ENCODE measurements around the gene EXOC3L1. TPM values are rescaled to one million over a fixed set of nuclear protein-coding genes. Genes with fewer than 3 reads are reported as not detected.

Gene EXOC3L1, protein sequence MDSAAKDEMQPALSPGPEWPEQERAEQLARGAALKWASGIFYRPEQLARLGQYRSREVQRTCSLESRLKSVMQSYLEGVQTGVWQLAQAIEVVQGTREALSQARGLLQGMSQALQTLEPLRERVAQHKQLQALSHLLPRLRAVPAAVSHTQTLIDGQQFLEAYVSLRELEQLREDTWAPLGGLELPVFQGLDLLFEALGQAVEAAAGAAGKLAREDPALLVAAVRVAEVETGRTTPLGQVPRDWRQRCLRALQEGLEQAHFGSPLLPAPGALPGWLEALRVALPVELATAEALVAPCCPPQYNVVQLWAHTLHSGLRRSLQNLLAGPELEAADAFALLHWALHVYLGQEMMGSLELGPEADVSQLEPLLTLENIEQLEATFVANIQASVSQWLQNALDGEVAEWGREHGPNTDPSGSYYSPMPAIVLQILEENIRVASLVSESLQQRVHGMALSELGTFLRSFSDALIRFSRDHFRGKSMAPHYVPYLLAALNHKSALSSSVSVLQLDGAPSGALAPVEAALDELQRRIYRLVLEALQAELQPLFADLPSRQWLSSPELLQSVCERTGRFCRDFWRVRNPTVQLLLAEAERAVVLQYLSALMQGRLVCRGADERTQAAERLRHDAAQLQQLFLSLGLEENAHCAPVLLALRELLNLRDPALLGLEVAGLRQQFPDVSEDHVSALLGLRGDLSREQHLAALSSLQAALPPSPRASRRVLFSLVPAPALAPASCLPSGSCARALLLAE
- polyA plus RNA-seq: 10 to 100 TPM in 1 of 3 donors, 1 to 10 TPM in 2; 3.1 to 14.4 (median 9.4) TPM

DNA sequence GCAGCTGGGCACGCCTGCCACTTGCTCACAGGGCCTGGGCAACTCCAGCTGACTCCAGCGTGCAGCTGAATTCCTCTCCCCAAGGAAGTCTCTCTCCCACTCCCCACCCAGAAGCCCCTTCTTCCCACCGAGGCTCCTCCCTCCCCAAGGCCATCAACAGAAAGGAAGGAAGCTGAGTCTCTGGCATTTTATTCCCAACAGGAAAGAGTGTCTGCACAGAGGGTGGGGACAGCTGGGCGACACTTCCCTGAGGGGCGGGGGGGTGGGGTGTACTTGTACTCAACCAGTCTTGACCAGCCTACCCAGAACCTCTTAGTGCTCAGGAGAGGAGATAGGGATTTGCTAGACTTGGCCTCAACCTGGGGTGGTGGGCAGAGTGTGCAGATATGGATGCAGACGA lies at the start of gene EXOC3L1:
EXOC3L1 (minus strand) TSS at position 96 of the 400 bp plus-strand sequence. CDS start 460 bp downstream, outside the sequence.
- 31 to 40% (median 39%) methylated on average over 6 of the region's 6 CpGs for WGBS, 3 donors
- H3K27ac ChIP-seq (ENCODE audit: low read depth, low read length): no peak within 1 kb of the TSS

DNA sequence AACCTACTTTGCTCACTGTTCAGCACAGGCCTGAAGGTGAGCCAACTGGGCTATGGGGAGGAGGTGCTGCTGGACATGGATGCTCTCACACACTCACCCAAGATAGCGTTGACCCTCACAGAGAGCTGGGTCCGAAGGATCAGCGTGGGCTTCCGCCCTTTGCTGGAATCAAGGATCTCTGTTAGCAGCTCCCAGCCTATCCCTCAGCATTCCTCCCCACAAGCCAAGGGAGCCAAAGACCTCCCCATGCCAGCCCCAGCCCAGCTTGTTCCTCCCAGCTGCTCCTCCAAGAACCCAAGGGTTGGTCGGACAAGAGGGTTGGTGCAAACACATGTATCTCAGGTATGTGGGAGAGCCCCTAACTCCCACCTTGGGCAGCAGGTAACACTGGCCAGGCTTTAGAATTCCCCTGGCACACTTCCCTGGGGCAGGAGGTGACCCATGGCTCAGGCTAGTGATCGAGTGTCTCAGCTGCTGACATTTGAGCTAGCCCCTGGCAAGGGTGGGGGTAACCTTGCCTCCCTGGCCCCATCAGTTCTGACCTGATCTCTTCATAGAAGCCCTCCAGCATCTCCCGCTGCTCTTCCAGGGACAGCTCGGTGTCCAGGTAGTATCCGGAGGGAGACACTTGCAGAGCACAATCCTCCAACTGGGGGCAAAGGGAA lies 49.0 kb upstream of the EXOC3L1 start:
- no peak overlapping the region for H3K27ac ChIP-seq (ENCODE audit: low read depth, low read length)
- 89 to 95% (median 89%) methylated on average over 9 of the region's 9 CpGs for WGBS, 3 donors

DNA sequence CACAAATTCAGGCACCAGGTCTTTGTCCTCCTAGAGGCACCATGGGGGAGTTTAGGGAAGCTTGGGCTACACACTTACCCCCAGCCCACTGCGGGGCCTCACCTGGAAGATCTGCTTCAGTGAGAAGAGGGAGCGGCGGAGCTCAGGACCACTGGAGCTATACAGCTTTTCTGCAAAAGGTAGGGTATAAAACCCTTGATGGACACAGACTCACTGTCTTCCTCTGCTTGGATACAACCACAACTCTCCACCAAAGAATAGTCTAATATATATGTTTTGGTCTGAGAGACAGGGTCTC lies 48.3 kb upstream of the EXOC3L1 start:
- H3K27ac ChIP-seq (ENCODE audit: low read depth, low read length): no peak overlapping the region
- 95 to 97% (median 96%) methylated on average over 3 of the region's 3 CpGs for WGBS, 3 donors

DNA sequence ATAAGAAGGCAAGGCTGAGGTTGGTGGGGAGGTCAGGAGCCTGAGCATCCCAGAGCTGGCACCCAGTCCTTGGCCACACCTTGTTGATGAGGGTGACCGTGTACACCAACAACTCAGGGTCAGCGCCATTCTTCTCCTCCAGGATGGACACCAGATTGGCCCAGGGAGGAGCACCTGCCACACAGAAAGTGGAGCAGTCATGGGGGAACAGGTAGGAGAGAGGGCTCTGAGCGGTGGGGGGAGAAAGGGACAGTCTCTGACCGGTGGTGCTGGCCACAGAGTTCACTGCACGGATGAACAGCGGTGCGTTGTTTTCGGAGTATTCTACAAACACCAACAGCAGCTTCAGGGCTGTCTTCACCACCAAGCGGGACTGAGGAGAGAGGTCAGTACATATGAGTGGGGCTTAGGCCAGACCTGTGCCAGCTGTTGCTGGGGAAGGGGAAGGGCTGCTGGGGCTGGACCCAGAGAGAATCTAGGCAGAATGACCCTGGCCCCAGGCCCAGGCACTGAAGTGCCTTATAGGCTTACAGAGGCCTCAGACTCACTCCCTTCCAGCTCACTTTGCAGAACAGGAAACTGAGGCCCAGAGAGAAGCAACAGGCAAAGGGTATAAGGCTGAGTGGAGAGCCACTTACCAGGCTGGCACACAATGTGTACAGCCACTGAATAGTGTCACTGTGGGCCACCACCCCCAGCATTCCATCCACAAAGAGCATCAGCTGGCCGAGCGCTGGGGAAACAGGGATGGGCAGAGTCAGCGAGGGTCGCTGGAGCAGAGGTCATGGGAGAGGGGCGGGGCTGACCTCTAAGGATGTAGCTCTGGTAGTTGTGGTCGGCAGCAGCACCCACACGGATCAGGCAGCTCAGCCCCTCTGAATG lies 47.7 kb upstream of the EXOC3L1 start:
- H3K27ac ChIP-seq (ENCODE audit: low read depth, low read length): no peak overlapping the region
- WGBS, 3 donors: 83 to 84% (median 83%) methylated on average over 16 of the region's 16 CpGs

DNA sequence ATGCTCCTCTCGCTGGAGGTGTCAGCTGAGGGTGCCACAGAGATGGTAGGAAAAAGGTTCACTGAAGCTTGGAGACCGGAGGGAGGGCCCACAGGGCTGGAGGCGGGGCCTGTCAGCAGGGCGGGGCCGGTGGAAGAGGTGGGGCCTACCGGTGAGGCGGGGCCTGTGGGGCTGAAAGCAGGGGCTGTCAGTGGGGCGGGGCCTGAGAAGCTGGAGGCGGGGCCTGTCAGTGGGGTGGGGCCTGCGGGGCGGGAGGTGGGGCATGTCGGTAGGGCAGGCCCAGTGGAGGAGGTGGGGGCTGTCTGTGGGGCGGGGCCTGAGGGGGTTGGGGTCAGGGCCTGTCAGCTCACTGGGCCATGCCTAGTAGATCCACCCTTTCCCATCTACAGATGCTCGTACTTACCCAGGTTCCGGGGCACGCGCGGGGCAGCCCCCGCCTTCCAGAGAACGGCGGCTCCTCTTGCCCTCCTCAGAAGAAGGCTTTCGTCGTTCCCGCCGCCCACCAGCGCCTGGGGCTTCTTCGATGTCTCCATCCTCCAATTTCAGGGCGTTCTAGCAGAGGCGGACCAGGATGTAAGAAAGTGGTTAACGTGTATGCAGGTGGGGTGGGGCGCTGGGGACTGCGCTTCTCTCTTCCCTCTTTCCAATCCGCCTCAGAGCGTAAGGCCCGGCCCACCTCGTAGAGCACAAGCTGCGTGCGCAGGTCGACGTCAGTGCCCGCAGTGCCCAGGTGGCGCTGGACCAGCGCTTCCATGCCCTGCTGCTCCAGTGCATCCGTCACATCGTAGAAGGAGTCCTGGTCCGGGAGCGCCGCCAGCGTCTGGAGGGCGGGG lies 46.8 kb upstream of the EXOC3L1 start:
- no peak overlapping the region for H3K27ac ChIP-seq (ENCODE audit: low read depth, low read length)
- WGBS, 3 donors: 82 to 85% (median 84%) methylated on average over 46 to 50 of the region's 50 CpGs

DNA sequence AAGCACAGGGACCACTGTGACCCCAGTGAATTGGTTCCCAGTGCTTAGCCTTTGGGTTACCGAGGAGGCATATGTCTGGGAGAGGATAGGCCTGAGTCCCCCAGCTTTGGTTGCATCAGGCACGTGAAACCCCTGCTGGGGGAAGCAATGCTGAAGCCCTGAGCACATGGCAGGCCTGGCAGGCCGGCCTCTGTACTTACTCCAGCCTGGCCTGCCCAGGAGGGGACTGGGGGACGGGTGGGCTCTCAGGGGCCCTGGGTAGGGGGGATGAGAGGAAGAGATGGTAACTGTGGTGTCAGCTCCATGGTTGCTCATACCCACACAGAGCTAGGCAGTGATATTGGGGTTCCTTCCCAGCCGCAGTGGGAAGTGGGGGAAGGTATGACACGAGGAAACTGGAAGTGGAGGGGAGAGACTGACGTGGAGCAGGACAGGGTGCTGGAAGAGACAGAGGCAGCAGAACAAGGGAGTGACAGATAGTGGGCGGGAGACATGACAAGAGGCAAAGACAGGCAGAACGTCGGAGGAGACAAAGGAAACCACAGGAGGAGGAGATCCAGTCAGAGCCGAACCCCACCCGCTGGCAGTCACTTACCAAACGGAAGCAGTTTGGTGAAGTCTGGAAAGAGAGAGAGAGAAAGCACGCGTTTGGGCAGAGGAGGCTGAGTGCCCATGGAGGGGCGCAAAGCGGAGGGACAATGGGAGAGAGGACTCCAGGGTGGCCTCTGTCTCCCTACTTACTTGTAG lies 46.1 kb upstream of the EXOC3L1 start:
- no peak overlapping the region for H3K27ac ChIP-seq (ENCODE audit: low read depth, low read length)
- WGBS, 3 donors: 83 to 88% (median 86%) methylated on average over 17 of the region's 17 CpGs

DNA sequence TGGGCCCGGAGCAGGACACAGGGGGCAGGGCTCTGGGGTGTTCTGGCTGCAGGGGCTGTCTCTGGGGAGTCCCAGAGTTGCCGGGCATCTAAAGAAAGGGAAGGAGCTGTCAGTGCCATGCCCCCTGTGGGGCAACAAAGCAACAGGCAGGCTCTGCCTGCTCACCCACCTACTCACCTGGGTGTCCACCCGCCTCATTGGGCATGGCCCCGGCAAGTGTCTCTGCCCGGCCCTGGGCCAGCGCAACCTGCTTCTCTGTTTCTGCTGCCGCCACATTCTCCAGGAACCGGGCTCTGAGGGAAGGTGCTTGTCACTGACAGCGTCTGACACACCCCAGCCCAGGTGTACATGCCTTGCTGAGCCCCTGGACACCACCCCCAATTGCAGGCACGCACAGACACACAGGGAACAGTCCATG lies 44.3 kb upstream of the EXOC3L1 start:
- WGBS, 3 donors: 93 to 98% (median 95%) methylated on average over 9 to 10 of the region's 10 CpGs
- no peak overlapping the region for H3K27ac ChIP-seq (ENCODE audit: low read depth, low read length)

DNA sequence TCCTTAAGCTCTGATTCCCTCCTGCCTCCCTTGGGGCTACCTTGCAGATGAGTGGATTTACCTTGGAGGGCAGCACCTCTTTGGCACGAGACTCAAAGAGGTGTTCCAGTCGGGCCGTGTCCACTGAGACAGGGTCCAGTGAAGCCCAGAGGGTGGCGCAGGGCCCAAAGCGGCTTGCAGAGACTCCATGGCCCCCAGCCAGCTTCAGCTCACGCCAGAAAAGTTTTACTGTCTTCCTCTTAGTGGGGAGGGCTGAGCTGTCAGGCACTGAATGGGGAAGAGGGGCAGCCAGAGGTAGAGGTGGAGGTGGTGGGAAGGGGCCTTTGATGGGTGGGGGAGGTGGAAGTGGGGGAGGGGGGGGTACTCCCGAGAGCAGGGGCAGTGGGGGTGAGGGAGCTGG lies 43.7 kb upstream of the EXOC3L1 start:
- WGBS, 3 donors: 65 to 77% (median 71%) methylated on average over 7 of the region's 7 CpGs
- no peak overlapping the region for H3K27ac ChIP-seq (ENCODE audit: low read depth, low read length)

DNA sequence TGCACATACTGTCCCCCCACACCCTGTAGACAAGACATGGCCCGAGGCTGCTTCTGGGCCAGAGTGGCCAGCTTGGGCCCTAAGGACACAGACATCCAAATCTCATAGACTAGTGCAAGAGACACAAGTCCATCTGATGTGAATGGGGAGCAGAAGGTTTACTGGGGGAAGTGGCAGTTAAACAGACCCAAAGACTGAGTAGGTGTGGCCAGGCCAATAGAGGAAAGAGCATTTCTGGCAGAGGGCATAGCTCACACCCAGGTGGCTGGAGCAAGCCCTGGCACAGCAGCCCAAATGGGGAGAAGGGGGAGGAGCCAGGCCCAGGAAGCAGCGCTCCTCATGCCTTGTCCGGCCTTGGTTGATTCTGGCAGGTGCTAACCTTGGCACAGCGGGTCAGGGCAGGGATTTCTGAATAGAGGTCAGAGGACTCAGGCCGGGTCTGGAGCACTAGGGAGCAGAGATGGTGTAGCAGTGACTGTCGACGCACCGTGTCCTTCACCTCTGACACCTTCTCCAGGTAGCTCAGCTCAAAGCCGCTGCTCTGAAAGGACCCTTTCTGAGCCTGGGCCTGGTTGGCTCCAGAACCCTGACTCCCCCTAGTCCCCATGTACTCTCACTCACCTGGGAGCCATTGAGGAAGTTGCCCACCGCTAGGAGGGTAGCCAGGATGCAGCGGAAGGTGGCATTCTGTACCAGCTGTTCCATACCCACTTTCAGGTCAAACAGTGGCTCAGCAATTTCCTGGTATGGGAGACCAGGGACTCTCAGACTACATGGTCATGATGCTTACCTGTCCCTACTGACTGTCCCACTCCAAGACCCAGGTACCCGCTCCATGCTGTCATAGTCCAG lies 41.1 kb upstream of the EXOC3L1 start:
- no peak overlapping the region for H3K27ac ChIP-seq (ENCODE audit: low read depth, low read length)
- 74 to 91% (median 85%) methylated on average over 12 of the region's 12 CpGs for WGBS, 3 donors

DNA sequence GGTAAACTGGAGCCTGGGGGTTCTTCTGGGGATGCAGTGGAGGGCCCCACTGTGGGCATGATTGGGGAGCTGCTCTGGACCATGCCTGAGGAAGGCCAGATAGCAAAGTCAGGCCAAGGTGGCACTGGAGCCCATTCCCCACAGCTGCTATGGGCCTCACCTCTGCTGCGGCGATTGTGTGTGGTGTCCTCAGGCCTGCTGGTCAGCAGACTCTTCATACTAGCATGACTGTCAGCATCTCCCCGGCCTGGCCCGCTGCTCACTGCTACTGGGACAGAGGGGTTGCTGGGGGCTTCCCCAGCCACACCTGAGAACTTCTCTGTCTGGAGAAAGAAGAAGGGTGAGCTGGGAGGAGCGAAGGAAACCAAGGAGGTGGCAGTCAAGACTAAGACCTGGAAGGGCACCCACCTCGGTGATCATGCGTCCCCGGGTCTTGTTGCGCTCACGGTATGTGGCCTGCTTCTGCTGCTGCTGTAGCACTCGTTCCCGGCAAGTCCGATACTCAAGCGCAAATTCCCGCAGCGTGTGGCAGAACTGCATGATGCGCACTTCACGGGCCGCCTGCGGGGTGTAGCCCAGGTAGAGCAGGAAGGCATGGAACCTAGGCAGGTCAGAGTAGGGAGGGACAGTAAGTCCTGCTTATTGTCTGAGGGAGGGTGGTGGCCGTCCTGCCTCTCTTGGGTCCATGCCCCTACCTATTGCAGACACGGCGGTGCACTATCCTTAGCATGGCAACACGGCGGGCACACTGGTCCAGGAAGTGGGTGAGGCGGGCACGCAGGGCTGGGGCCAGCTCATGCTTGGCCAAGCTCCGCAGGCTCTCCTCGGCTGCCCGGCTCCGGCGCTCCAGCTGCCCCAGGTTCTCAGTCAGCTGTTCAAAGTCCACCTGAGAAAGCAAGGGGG lies 40.2 kb upstream of the EXOC3L1 start:
- WGBS, 3 donors: 89 to 93% (median 91%) methylated on average over 32 of the region's 32 CpGs
- no peak overlapping the region for H3K27ac ChIP-seq (ENCODE audit: low read depth, low read length)

DNA sequence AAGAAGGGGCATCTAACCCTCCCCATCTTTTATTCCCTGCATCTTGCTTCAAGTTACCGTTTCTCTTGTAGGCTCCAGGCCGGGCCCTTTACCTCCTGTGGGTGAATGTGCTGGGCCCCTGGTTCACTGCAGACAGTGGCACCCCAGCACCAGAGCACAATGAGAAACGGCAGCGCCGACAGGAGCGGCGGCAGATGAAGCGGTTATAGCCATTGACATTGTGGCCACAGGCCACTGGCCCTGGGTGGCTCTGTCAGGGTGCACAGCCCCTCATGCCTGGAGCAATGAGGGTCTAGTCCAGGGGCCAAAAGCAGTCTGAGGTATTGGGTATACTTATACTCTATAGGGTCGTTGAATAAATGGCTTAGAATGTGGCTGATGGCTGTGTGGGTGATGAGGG lies 39.0 kb upstream of the EXOC3L1 start:
- WGBS, 3 donors: 82 to 85% (median 85%) methylated on average over 9 of the region's 9 CpGs

DNA sequence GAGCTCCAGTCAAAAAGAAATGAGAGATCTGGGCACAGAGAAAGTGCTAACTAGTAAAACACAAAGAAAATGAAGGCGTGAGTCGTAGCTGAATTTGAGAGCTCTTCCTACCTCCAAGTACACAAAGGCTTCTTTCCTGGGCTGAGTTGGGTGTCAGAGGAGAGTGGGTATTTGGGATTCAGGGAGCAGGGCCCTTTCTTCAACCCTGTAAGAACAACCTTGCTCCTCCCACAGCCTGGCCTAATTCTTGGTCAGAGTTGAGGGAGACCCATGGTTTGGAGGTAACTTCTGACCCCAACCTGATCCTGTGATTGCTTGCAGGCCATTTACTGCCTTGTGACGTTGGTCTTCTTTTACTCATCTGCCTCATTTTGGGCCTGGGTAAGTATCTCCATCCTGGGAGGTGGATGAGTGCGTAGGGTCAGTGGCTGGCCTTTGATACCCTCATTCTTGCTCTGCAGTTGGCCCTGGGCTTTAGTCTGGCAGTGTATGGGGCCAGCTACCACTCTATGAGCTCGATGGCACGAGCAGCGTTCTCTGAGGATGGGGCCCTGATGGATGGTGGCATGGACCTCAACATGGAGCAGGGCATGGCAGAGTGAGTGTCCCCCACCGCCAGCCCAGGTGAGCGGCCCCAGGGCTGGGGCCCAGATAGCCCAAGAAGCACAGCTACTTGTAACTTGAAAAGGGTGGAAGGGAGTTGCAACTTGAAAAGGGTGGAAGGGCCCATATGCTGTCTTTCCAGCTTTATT lies 38.3 kb upstream of the EXOC3L1 start:
- WGBS, 3 donors: 79 to 91% (median 88%) methylated on average over 9 of the region's 9 CpGs

More for the DNA sequence above, 39.0 kb upstream of the EXOC3L1 start:
- H3K27ac ChIP-seq (ENCODE audit: low read depth, low read length): no peak overlapping the region

DNA sequence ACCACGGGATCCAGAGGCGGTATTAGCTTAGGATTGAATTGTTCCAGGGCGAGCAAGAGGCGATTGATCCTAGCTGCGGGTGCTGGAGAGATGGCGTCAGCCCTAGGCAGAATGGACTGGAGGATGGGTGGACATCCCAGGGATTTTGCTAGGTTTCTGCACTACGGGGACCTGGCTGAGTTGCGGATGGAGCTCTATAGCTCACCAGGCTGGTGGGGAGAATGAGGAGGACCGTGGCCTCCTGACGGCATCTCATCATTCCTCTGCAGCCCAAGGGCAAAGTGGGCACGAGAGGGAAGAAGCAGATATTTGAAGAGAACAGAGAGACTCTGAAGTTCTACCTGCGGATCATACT lies 37.6 kb upstream of the EXOC3L1 start:
- H3K27ac ChIP-seq (ENCODE audit: low read depth, low read length): no peak overlapping the region

More for the DNA sequence above, 38.3 kb upstream of the EXOC3L1 start:
- H3K27ac ChIP-seq (ENCODE audit: low read depth, low read length): no peak overlapping the region

DNA sequence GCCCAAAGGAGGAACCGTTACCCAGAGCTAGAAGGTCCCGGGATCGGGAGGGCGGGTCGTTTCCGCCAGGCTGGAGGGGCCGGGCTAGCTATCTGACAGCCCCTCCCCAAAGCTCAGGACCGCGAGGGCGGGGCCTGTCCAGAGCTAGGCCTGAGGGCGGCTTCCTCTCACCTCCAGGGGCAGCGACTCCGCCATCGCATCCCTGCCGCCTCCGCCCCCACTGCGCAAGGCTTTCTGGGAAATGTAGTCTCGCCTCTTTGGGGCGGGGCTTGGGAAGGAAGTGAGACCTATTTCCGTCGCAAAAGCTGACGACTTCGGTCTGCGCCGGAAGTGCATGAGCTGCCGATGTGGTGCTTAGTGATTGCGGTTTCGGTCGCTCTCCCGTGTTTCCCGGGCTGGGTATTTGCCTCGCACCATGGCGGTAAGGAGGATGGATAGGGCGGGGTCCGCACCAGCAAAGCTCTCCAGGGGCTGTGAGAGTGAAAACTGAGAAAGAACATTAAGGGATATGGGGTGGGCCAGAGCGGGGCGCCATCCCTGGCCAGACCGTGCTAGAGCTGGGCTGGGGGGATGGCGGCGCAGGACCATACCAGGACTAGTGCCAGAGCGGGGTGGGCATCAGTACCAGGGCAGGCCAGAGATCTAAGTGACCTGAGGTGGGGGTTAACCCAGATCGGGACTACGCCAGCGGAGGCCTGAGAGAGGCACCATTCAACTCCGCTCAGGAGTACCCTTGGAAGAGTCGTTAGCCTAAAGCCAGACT lies 37.0 kb upstream of the EXOC3L1 start, which contains the start of gene TMEM208:
TMEM208 (plus strand) TSS at position 327 of the 763 bp plus-strand sequence; CDS start at position 416, 89 bp downstream.
- 0% methylated on average over 40 to 46 of the region's 46 CpGs for WGBS, 3 donors
- peak within 1 kb of the TSS; percentile 17 for H3K27ac ChIP-seq (ENCODE audit: low read depth, low read length)

More for the DNA sequence above, 37.6 kb upstream of the EXOC3L1 start:
- WGBS, 3 donors: 10% methylated on average over 12 of the region's 12 CpGs

Measured in adipose tissue (tissue), 3 donors.